Activated naive CD4-positive, alpha-beta T cell treated with Interleukin-2 at 50 U/mL for 16 hours (primary cell): ENCODE measurements around the gene CFAP46.
"Not testable (repeated sequence)": the region's sequence is repeated elsewhere in the genome, so short reads cannot be mapped to it uniquely, and the experiment has no call there.

Experiments used
- DNase-seq: peaks from one replicate; pipeline ENCODE4 v3.0.0-alpha.2; 2020

Gene CFAP46

GRCh38 chr10:132962623-132963429 is 20.5 kb upstream of the CFAP46 start:
- no peak for DNase-seq

GRCh38 chr10:132961787-132962622 is 19.6 kb upstream of the CFAP46 start:
- peak; percentile 78 for DNase-seq

- DNase-seq, result no peak
These were observed 19.0 kb upstream of the CFAP46 start for GRCh38 chr10:132961420-132961786.

GRCh38 chr10:132960631-132961419 is 18.5 kb upstream of the CFAP46 start:
- no peak for DNase-seq

- DNase-seq, result no peak
These were observed 17.7 kb upstream of the CFAP46 start for GRCh38 chr10:132960071-132960472.

GRCh38 chr10:132959559-132959961 is 17.2 kb upstream of the CFAP46 start:
- no peak for DNase-seq

GRCh38 chr10:132958883-132959558 is 16.7 kb upstream of the CFAP46 start:
- DNase-seq, result no peak

GRCh38 chr10:132957981-132958882 is 15.9 kb upstream of the CFAP46 start:
- DNase-seq, result no peak

GRCh38 chr10:132957131-132957530 is 14.8 kb upstream of the CFAP46 start:
- no peak for DNase-seq

GRCh38 chr10:132956259-132956658 is 13.9 kb upstream of the CFAP46 start:
- DNase-seq, result not testable (repeated sequence)

- DNase-seq, result no peak
These were observed 13.1 kb upstream of the CFAP46 start for GRCh38 chr10:132955479-132955878.

- no peak for DNase-seq
These were observed 11.1 kb upstream of the CFAP46 start for GRCh38 chr10:132953428-132953827.

- DNase-seq, result no peak
These were observed 9.6 kb upstream of the CFAP46 start for GRCh38 chr10:132951926-132952325.

GRCh38 chr10:132948351-132948750 is 6.0 kb upstream of the CFAP46 start:
- no peak for DNase-seq

- DNase-seq, result no peak
These were observed 5.5 kb upstream of the CFAP46 start for GRCh38 chr10:132947843-132948242.

- no peak for DNase-seq
These were observed 4.6 kb upstream of the CFAP46 start for GRCh38 chr10:132946806-132947546.

- no peak for DNase-seq
These were observed 3.9 kb upstream of the CFAP46 start for GRCh38 chr10:132946311-132946710.

GRCh38 chr10:132945894-132946255 is 3.5 kb upstream of the CFAP46 start:
- no peak for DNase-seq

GRCh38 chr10:132945125-132945893 is 2.9 kb upstream of the CFAP46 start:
- no peak for DNase-seq

GRCh38 chr10:132944510-132944909 is 2.1 kb upstream of the CFAP46 start:
- DNase-seq, result no peak
